Omental fat pad (tissue), 4 donors: Measurements from ENCODE around the gene GALNT12. TPM values are rescaled to one million over a fixed set of nuclear protein-coding genes. Genes with fewer than 3 reads are reported as not detected.

Experiments
- ATAC-seq: fragments of 150-250 bp; one replicate; pipeline ENCODE4 v1.9.1; 2016; ENCODE audit warnings: mild to moderate bottlenecking, moderate library complexity; ENCODE audit not compliant: low FRiP score
- DNase-seq: peaks from one replicate; pipeline ENCODE4 v3.0.0-alpha.2; 2019; ENCODE audit warnings: low spot score
- CTCF ChIP-seq, 3 donors: fragments of 450-650 bp; IDR thresholded peaks; one replicate each; pipeline ENCODE4 v1.5.1; 2016 to 2017; ENCODE audit warnings: antibody characterized with exemption in 3 of 3, mild to moderate bottlenecking in 3 of 3, moderate library complexity in 2 of 3
- total RNA-seq, 4 donors: library from RNA; depleted of rRNA; stranded (reverse); fragments of >200 nt; gene quantifications; one replicate each; pipeline ENCODE4 v1.1.0, GENCODE V29; 2016

The GALNT12 gene
- total RNA-seq, 4 donors from 2014 or later, result 1.6 to 6.6 (median 4.5) TPM

GRCh38 chr9:98854266-98854665, 46.8 kb downstream of the GALNT12 start:
- no peak for DNase-seq
- no peak for TF ChIP-seq CTCF (IDR thresholded peaks at IDR 0.05)
- no peak for ATAC-seq

- TF ChIP-seq CTCF (IDR thresholded peaks at IDR 0.05), result no peak
- ATAC-seq, result no peak
These were observed 48.1 kb downstream of the GALNT12 start for GRCh38 chr9:98855592-98855991.

GRCh38 chr9:98856982-98857381, 49.5 kb downstream of the GALNT12 start:
- ATAC-seq (no peak), DNase-seq (no peak)
- no peak for TF ChIP-seq CTCF (IDR thresholded peaks at IDR 0.05)

More at GRCh38 chr9:98855592-98855991, 48.1 kb downstream of the GALNT12 start:
- no peak for DNase-seq

GRCh38 chr9:98859941-98860340, 52.5 kb downstream of the GALNT12 start:
- no peak for DNase-seq
- TF ChIP-seq CTCF (IDR thresholded peaks at IDR 0.05), result no peak
- no peak for ATAC-seq

- DNase-seq (no peak), ATAC-seq (peak; percentile 68)
- TF ChIP-seq CTCF (IDR thresholded peaks at IDR 0.05), result no peak
These were observed 53.4 kb downstream of the GALNT12 start for GRCh38 chr9:98860871-98861293.

- peak; percentile 61 for ATAC-seq
- no peak for TF ChIP-seq CTCF (IDR thresholded peaks at IDR 0.05)
- no peak for DNase-seq
These were observed 54.5 kb downstream of the GALNT12 start for GRCh38 chr9:98861781-98862504.

GRCh38 chr9:98862936-98863335, 55.5 kb downstream of the GALNT12 start:
- TF ChIP-seq CTCF (IDR thresholded peaks at IDR 0.05), result no peak
- ATAC-seq, result no peak
- DNase-seq, result no peak
